HG03442 (cell line): Measurements from ENCODE around the gene RBM20.

ENCODE experiments used
- ATAC-seq: cut with Tn5 transposase; IDR thresholded peaks from one replicate; pipeline ENCODE4 v1.9.1; 2021; ENCODE audit warnings: mild to moderate bottlenecking, moderate library complexity; ENCODE audit not compliant: unreplicated experiment

RBM20 gene

DNA sequence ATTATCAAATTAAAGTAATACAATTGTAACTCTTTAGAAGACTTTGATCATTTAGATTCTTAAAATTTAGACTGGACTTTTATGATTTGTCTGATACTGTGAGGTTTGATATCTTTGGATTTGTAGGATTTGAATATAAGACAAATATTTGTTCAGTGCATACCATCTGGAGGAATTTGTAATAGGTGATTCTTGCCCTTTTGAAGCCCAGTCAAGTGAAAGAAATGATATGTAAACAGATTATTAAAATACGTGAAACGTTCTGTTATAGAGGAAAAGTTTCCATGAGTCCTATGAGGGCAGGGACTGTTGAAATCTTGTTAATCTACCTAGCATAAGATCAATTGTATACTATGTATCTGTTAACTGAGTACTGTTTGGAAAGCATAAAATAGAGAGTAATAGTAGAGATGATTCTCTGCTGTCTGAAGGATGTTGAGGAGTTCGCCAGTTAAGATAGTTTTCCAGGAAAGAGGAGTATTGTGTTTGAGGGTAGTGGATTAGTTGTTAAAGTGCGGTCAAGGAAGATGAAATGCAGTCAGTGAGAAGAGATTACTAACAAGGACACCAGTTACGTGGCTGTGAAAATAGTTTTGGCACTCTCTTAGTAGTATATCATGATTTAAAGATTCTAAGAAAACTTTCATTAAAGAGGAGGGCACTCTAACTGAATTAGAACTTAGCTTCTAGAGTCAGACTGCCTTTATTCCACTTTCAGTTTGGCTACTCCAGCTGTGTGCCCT, 242.0 kb downstream of the RBM20 start:
- no peak for ATAC-seq

DNA sequence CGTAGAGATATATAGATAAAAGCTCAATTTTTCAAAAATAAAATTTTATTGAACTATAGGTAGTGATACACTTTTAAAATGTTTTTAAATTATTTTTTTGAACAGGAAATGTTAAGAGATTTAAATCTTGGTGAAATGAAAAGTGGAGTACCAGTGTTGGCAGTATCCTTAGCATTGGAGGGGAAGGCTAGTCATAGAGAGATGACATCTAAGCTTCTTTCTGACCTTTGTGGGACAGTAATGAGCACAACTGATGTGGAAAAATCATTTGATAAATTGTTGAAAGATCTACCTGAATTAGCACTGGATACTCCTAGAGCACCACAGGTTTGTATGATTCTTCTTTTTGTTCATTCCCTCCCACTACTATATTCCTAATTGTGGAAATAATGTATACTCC, 243.4 kb downstream of the RBM20 start:
- ATAC-seq: no peak
